Activated CD4-positive, alpha-beta T cell treated with anti-CD3 and anti-CD28 coated beads for 1 hour (primary cell): ENCODE measurements around the gene CENATAC.
"Not testable (repeated sequence)": the region's sequence is repeated elsewhere in the genome, so short reads cannot be mapped to it uniquely, and the experiment has no call there.

Experiments
- DNase-seq: peaks from one replicate; pipeline ENCODE4 v3.0.0-alpha.2; 2020

The CENATAC gene

DNA sequence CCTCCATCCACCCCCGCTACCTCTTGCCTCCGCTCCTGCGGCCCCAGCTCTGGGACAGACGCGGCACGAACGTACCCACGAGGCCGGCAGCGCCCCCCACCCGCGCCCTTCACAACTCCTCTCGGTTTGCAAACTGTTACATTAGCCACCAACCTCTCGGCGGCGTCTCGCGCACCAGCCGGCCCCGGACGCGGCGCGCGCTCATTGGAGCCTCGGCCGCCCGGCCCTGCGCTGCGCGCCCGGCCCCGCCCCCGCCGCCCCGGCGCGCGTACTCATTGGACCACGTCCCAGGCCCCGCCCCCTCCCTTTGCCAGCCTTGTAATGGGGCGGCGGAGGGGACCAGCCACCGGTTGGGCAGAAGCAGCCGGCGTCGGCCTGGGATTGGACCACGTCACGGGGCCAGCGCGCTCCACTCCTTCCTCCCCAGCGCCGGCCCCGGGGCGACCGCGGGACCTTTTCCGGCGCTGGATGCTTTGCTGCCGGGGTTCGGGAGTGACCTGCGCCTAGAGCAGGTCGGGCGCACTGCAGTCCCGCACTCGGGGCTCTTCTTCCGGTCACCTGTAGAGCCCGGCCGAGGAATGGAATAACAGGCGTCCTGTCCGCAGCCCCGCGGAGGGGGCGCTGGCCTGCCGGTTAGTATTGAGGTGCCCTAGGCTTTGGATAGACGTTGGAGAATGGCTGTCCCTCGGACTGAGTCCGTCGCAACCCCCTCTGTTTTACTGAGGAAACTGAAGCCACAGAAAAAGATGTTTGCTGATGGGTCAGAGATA, 59.2 kb downstream of the CENATAC start, which contains the start of gene HYOU1:
Gene HYOU1, minus strand, starts transcription at position 206 of the 770 bp plus-strand sequence. CDS start 1,045 bp downstream, outside the sequence.
- peak; percentile 96 for DNase-seq

DNA sequence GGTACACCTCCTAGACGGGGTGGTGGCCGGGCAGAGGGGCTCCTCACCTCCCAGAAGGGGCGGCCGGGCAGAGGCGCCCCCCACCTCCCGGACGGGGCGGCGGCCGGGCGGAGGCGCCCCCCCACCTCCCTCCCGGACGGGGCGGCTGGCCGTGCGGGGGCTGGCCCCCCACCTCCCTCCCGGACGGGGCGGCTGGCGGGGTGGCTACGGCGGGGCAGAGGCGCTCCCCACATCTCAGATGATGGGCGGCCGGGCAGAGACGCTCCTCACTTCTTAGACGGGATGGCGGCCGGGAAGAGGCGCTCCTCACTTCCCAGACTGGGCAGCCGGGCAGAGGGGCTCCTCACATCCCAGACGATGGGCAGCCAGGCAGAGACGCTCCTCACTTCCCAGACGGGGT, 61.2 kb downstream of the CENATAC start:
- DNase-seq, result not testable (repeated sequence)

DNA sequence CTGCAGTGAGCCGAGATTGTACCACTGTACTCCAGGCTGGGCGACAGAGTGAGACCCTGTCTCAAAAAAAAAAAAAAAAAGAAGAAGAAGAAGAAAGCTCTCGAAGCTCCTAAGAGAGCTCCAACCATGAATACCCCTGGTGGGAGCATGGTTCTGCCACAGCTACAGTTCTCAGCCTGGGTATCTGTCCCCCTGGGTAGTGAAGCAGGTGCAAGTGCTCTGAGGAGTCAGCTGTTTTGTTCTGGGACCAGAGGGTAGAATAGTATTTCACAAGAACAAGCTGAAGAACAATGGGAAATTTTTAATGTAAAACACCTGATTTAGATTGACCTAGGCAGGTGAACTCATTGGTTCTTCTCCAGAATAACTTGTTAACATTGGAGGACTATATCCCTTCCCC, 63.3 kb downstream of the CENATAC start:
- no peak for DNase-seq

DNA sequence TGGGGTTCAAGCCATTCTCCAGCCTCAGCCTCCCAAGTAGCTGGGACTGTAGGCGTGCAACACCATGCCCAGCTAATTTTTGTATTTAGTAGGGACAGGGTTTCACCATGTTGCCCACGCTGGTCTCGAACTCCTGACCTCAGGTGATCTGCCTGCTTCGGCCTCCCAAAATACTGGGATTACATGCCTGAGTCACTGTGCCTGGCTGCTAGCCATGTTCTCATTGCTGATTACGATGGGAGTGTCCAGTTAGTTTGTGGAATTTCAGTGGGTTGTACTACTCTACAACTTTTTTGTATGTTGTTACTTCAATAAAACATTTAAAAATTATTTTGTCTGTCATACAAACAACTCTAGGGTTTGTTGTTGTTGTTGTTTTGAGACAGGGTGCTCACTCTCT, 64.8 kb downstream of the CENATAC start:
- DNase-seq, result no peak

DNA sequence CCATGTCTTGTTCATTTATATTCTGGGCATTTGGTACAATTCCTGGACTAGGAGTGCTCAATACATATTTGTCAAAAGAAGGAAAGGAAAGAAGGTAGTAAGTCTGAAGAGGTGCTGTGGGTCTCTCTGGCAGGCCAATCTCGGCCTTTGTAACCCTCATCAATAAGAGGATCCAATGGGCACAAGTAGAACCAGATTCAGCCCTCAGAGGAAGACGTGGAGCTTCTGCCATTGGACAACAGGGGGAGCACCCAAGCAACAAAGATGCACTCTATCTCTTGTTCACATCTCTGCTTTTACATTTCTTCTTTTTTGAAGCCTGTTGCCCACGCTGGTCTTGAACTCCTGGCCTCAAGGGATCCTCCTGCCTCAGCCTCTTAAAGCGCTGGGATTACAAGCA, 67.4 kb downstream of the CENATAC start:
- peak; percentile 19 for DNase-seq
